Breast epithelium (tissue), 4 donors: ENCODE results near the gene DMXL2. TPM values are rescaled to one million over a fixed set of nuclear protein-coding genes. Genes with fewer than 3 reads are reported as not detected.
"Not testable (repeated sequence)": the region's sequence is repeated elsewhere in the genome, so short reads cannot be mapped to it uniquely, and the experiment has no call there.

Experiments
- DNase-seq, 2 donors: peaks; one replicate each; pipeline ENCODE4 v3.0.0-alpha.2; 2019; ENCODE audit warnings: low spot score in 2 of 2
- H3K27ac ChIP-seq, 2 donors: fragments of 200-600 bp; sonication (generic) in 1 of 2; one replicate each; pipeline ENCODE4 v1.5.1; 2016 to 2019; ENCODE audit warnings: mild to moderate bottlenecking in 1 of 2
- H3K27me3 ChIP-seq, 2 donors: fragments of 200-600 bp; sonication (generic) in 1 of 2; one replicate each; pipeline versions ENCODE4 v1.5.1 to v1.6.0; 2017 to 2019; ENCODE audit warnings: control low read depth in 1 of 2, mild to moderate bottlenecking in 1 of 2
- H3K36me3 ChIP-seq: fragments of 200-600 bp; one replicate; pipeline ENCODE4 v1.5.1; 2019
- H3K4me1 ChIP-seq, 2 donors: fragments of 200-600 bp; sonication (generic); one replicate each; pipeline ENCODE4 v1.5.1; 2016 to 2019; ENCODE audit warnings: control low read depth in 1 of 2
- H3K4me3 ChIP-seq, 3 donors: fragments of 200-600 bp; sonication (generic); 1 replicate in 2 of 3; 2 replicates in 1 of 3; pipeline ENCODE4 v1.5.1; 2016 to 2019; ENCODE audit warnings: mild to moderate bottlenecking in 3 of 3, moderate library complexity in 2 of 3
- H3K9me3 ChIP-seq, 2 donors: fragments of 200-600 bp; sonication (generic) in 1 of 2; one replicate each; pipeline ENCODE4 v1.5.1; 2016 to 2019; ENCODE audit warnings: control low read depth in 1 of 2
- POLR2A ChIP-seq: fragments of 450-650 bp; IDR thresholded peaks from one replicate; pipeline ENCODE4 v1.6.1; 2016; ENCODE audit warnings: antibody characterized with exemption, mild to moderate bottlenecking, moderate library complexity
- POLR2AphosphoS5 ChIP-seq, 3 donors: sonication (generic); formaldehyde crosslinking; IDR thresholded peaks; one replicate each; pipeline ENCODE4 v1.6.1; 2017; ENCODE audit warnings: antibody characterized with exemption in 3 of 3
- intact Hi-C: fragments of 100-400 bp; cut with DNase I; formaldehyde crosslinking; loops from one replicate; pipeline ENCODE4 v1.15.1; 2023; ENCODE audit warnings: low total_unique reads
- total RNA-seq, 3 donors: library from RNA; depleted of rRNA; stranded (reverse); fragments of >200 nt; gene quantifications; one replicate each; pipeline ENCODE4 v1.1.0, GENCODE V29; 2016
- TF ChIP-seq, protein P1 (sequence below), 3 donors: fragments of 450-650 bp; IDR thresholded peaks; one replicate each; pipeline ENCODE4 v1.5.1; 2016 to 2017; ENCODE audit warnings: antibody characterized with exemption in 3 of 3, mild to moderate bottlenecking in 3 of 3, moderate library complexity in 3 of 3

DMXL2 gene
- total RNA-seq, 3 donors from 2014 or later: 28.5 to 73.9 (median 36.4) TPM

DNA sequence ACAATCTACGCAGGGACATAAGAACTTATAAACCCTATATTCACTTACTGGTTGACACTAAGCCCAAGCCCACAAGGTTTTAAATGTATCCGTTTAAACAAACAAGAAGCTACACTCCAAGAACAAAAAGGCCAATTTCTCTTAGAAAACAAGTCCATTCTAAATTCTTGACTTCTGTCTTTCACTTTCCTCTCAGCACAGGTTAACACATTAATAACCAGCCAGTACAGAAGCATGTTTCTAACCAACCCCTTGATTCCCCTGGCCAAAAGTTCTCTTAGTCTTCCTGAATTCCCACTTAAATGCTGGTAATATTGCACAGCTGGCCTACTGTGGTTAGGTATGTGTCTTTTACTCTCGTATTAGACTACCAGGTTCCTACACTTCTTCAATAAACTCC is 4.7 kb downstream of the DMXL2 start:
- intact Hi-C loops: no loop called here
- H3K4me1 ChIP-seq: no peaks in the 10 kb centered on the region
- no peak overlapping the region for H3K4me3 ChIP-seq
- H3K27me3 ChIP-seq: no peaks in the 10 kb centered on the region
- TF ChIP-seq, protein P1, sequence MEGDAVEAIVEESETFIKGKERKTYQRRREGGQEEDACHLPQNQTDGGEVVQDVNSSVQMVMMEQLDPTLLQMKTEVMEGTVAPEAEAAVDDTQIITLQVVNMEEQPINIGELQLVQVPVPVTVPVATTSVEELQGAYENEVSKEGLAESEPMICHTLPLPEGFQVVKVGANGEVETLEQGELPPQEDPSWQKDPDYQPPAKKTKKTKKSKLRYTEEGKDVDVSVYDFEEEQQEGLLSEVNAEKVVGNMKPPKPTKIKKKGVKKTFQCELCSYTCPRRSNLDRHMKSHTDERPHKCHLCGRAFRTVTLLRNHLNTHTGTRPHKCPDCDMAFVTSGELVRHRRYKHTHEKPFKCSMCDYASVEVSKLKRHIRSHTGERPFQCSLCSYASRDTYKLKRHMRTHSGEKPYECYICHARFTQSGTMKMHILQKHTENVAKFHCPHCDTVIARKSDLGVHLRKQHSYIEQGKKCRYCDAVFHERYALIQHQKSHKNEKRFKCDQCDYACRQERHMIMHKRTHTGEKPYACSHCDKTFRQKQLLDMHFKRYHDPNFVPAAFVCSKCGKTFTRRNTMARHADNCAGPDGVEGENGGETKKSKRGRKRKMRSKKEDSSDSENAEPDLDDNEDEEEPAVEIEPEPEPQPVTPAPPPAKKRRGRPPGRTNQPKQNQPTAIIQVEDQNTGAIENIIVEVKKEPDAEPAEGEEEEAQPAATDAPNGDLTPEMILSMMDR (IDR thresholded peaks at IDR 0.05): no peak
- TF ChIP-seq POLR2A (no peak), POLR2AphosphoS5 (IDR thresholded peaks at IDR 0.05) (no peak)
- no peaks in the 10 kb centered on the region for H3K9me3 ChIP-seq
- H3K27ac ChIP-seq: no peak overlapping the region
- H3K36me3 ChIP-seq: no peaks in the 10 kb centered on the region
- no peak for DNase-seq

DNA sequence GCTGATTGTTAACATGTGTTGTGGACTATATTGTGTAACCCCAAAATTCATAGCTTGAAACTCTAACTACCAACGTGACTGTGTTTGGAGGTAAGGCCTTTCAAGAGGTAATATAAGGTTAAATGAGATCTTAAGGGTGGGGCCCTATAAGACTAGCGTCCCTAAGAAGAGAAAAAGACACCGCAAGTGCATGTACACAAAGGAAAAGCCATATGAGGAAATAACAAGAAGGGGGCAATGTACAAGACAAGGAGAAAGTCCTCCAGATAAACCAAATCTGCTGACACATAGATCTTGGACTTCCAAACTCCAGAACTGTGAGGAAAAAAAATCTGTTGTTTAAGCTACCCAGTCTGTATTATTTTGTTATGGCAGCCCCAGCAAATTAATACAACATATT is 8.6 kb downstream of the DMXL2 start:
- H3K27ac ChIP-seq: no peak overlapping the region
- H3K4me1 ChIP-seq: no peaks in the 10 kb centered on the region
- intact Hi-C loops: no loop called here
- TF ChIP-seq, protein P1 (IDR thresholded peaks at IDR 0.05): no peak
- TF ChIP-seq POLR2AphosphoS5 (IDR thresholded peaks at IDR 0.05): no peak
- TF ChIP-seq POLR2A: no peak
- H3K27me3 ChIP-seq: no peaks in the 10 kb centered on the region
- no peaks in the 10 kb centered on the region for H3K36me3 ChIP-seq
- DNase-seq: no peak
- no peaks in the 10 kb centered on the region for H3K9me3 ChIP-seq
- H3K4me3 ChIP-seq: no peak overlapping the region

DNA sequence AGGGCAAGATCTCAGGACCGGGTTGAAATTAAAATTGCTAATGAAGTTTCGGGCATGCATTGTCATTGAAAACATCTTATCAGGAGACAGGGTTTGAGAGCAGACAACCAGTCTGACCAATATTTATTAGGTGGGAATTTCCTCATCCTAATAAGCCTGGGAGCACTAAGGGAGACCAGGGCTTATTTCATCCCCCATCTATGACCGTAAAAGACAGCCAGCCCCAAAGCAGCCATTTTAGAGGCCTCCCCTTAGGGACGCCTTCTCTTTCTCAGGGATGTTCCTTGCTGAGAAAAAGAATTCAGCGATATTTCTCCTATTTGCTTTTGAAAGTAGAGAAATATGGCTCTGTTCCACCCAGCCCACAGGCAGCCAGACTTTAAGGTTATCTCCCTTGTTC is 9.9 kb downstream of the DMXL2 start:
- H3K4me1 ChIP-seq, intact Hi-C loops, H3K36me3 ChIP-seq, H3K9me3 ChIP-seq, H3K27me3 ChIP-seq, H3K4me3 ChIP-seq, H3K27ac ChIP-seq, DNase-seq: not testable (repeated sequence)

DNA sequence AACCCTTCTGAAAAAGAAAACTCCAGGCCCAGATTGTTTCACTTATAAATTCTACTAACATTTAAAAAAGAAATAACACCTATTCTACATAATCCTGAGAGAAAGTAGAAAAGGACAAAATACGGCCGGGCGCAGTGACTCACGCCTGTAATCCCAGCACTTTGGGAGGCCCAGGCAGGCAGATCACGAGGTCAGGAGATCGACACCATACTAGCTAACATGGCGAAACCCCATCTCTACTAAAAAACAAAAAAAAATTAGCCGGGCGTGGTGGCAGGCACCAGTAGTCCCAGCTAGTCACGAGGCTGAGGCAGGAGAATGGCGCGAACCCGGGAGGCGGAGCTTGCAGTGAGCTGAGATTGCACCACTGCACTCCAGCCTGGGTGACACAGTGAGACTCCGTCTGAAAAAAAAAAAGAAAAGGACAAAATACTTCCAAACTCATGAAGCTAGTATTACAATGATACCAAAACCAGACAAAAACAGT is 19.1 kb downstream of the DMXL2 start:
- intact Hi-C loops, H3K36me3 ChIP-seq, H3K9me3 ChIP-seq, H3K27me3 ChIP-seq, H3K27ac ChIP-seq, H3K4me1 ChIP-seq, DNase-seq, H3K4me3 ChIP-seq: not testable (repeated sequence)

DNA sequence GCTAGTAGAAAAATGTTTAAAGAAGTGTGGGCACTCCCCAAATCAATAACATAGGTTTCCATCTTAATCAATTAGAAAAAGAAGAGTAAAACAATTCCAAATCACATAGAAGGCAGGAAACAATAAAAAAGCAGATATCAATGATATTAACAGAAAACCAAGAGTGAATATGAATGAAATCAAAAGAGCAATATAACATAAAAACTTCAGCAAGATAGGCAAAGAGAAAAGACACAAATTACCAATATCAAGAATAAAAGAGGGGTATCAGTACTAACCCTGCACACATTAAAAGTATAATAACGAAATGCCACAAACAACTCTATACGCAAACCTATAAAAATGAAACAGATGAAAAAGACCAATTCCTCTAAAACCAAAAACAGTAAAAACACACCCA is 19.6 kb downstream of the DMXL2 start:
- no peak overlapping the region for H3K4me3 ChIP-seq
- H3K27me3 ChIP-seq: no peaks in the 10 kb centered on the region
- intact Hi-C loops: no loop called here
- H3K9me3 ChIP-seq: no peaks in the 10 kb centered on the region
- H3K27ac ChIP-seq: no peak overlapping the region
- no peak for DNase-seq
- H3K36me3 ChIP-seq: no peaks in the 10 kb centered on the region
- TF ChIP-seq, protein P1 (IDR thresholded peaks at IDR 0.05): no peak
- TF ChIP-seq POLR2AphosphoS5 (IDR thresholded peaks at IDR 0.05) (no peak), POLR2A (no peak)
- H3K4me1 ChIP-seq: no peaks in the 10 kb centered on the region

DNA sequence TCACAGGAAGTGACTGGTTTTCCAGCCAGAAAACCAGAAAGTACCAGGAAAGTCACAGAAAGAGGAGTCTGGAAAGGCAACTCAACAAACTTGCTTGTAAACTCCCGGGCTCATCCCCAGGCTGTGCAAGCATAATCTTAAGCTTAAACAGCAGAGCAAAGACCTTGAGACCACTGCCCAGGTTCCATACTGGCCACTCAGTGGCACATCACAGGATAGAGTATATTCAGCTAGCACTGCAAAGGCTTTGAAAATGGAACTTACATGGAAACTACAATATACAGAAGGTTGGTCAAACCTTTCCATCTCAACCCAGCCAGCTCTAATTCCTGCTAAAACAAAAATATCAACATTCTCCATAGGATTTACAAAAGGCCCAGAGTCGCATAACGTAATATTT is 20.1 kb downstream of the DMXL2 start:
- TF ChIP-seq POLR2AphosphoS5 (IDR thresholded peaks at IDR 0.05): no peak
- TF ChIP-seq POLR2A: no peak
- TF ChIP-seq, protein P1 (IDR thresholded peaks at IDR 0.05): no peak
- H3K36me3 ChIP-seq: no peaks in the 10 kb centered on the region
- intact Hi-C loops: no loop called here
- no peaks in the 10 kb centered on the region for H3K27me3 ChIP-seq
- H3K27ac ChIP-seq: no peak overlapping the region
- H3K9me3 ChIP-seq: no peaks in the 10 kb centered on the region
- no peak for DNase-seq
- H3K4me1 ChIP-seq: no peaks in the 10 kb centered on the region
- H3K4me3 ChIP-seq: no peak overlapping the region
